Uterus (tissue), 2 donors: Measurements from ENCODE around the gene KIAA0232.

Source experiments
- POLR2A ChIP-seq, 2 donors: fragments of 450-650 bp; IDR thresholded peaks; one replicate each; pipeline ENCODE4 v1.6.1; 2016; ENCODE audit warnings: antibody characterized with exemption in 2 of 2, mild to moderate bottlenecking in 1 of 2, moderate library complexity in 1 of 2
- TF ChIP-seq, protein P1 (sequence below), 4 experiments: fragments of 200-600 bp in 2 of 4; fragments of 450-650 bp in 2 of 4; sonication (generic) in 2 of 4; IDR thresholded peaks; one replicate each; pipeline ENCODE4 v1.5.1; 2016 to 2019; ENCODE audit warnings: antibody characterized with exemption in 4 of 4, mild to moderate bottlenecking in 2 of 4, moderate library complexity in 1 of 4

DNA sequence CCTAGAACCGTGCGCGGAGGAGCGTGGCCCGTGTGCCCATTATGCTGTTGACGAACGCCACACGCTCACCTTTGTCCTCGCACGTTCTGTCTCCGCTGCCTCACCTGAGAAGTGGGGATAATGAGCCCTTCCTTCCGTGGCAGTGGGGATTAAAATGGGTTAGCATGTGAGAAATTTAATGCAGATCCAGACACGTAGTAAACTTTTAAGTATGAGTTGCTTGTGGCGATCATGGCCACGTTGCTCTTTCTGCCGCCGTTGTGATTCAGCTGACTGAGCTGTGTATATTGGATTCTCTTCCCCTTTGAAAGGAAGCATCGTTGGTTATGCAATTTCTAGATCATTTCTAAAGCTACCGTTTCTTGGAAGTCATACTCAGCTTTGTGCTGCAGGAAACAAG is 143.6 kb downstream of the KIAA0232 start:
- TF ChIP-seq, protein P1, sequence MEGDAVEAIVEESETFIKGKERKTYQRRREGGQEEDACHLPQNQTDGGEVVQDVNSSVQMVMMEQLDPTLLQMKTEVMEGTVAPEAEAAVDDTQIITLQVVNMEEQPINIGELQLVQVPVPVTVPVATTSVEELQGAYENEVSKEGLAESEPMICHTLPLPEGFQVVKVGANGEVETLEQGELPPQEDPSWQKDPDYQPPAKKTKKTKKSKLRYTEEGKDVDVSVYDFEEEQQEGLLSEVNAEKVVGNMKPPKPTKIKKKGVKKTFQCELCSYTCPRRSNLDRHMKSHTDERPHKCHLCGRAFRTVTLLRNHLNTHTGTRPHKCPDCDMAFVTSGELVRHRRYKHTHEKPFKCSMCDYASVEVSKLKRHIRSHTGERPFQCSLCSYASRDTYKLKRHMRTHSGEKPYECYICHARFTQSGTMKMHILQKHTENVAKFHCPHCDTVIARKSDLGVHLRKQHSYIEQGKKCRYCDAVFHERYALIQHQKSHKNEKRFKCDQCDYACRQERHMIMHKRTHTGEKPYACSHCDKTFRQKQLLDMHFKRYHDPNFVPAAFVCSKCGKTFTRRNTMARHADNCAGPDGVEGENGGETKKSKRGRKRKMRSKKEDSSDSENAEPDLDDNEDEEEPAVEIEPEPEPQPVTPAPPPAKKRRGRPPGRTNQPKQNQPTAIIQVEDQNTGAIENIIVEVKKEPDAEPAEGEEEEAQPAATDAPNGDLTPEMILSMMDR (IDR thresholded peaks at IDR 0.05): no peak
- TF ChIP-seq POLR2A (IDR thresholded peaks at IDR 0.05): no peak
